Stimulated activated memory B cell treated with anti-CD40 and anti-IgM and Interleukin-4, amounts not matched to agents 10 μg/mL and 1 μg/mL and 100 μg/mL, for 72 hours (primary cell): ENCODE measurements around the gene LIPT2.
"Not testable (repeated sequence)": the region's sequence is repeated elsewhere in the genome, so short reads cannot be mapped to it uniquely, and the experiment has no call there.

Source experiments
- ATAC-seq: fragments of 150-1000 bp; cut with Tn5 transposase; 2 replicates; pipeline ENCODE4 v1.10.0; 2021
- H3K27ac Mint-ChIP-seq: one replicate; pipeline ENCODE4 v1.8.0; 2022; ENCODE audit warnings: mild to moderate bottlenecking, mixed read lengths
- H3K27me3 Mint-ChIP-seq: one replicate; pipeline ENCODE4 v1.8.0; 2022; ENCODE audit warnings: mixed read lengths
- H3K36me3 Mint-ChIP-seq: one replicate; pipeline ENCODE4 v1.8.0; 2022; ENCODE audit warnings: mixed read lengths
- H3K4me1 Mint-ChIP-seq: one replicate; pipeline ENCODE4 v1.8.0; 2022; ENCODE audit warnings: mixed read lengths
- H3K4me3 Mint-ChIP-seq: one replicate; pipeline ENCODE4 v1.8.0; 2022; ENCODE audit warnings: mild to moderate bottlenecking, moderate library complexity, mixed read lengths
- H3K9me3 Mint-ChIP-seq: one replicate; pipeline ENCODE4 v1.8.0; 2022; ENCODE audit warnings: mixed read lengths

Gene LIPT2

DNA sequence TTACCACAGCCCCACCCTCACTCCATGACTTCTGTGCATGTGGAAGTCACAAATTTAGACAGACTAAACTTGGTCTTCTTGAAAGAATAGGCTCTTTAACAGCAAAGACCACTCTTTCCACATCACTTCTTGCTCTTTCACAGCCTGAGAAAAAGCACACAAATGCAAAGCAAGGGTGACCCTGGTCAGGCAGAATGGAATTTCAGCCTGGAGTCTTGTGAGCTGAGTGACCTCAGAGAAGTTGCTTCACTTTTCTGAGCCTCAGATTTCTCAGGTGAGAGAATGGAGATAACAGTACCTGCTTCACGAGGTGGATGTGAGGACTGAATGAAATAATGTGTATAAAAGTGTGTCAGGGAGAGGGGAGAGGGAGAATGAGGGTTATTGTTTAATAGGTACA lies 26.8 kb upstream of the LIPT2 start:
- Mint-ChIP-seq H3K27me3 (peaks cover 19% of the 10 kb centered on the region), H3K27ac (no peak overlapping the region), H3K36me3 (no peaks in the 10 kb centered on the region), H3K4me1 (no peaks in the 10 kb centered on the region), H3K4me3 (no peak overlapping the region), H3K9me3 (peaks cover 6% of the 10 kb centered on the region)
- no peak for ATAC-seq

DNA sequence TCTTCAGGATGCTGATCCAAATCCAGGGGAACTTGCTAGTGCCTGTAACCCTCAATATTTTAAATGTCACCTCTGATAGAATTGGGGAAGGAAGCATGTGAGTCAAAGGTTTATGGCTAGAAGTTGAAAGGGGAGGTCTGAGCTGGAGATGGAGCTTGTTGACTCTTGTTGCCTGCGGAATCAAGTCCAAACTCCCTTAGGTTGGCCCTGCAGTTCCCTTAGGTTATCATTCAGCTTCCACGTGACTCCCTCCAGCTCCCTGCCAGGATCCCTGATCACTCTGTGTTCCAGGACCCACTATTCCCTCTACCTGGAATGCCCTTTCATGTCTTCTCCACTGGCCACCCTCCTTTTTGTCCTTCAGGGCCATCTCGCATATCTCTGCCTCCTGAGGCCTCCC lies 26.2 kb upstream of the LIPT2 start:
- H3K36me3 Mint-ChIP-seq, result no peaks in the 10 kb centered on the region
- no peak overlapping the region for H3K4me3 Mint-ChIP-seq
- H3K27me3 Mint-ChIP-seq, result peaks cover 19% of the 10 kb centered on the region
- no peak for ATAC-seq
- peaks cover 6% of the 10 kb centered on the region for H3K9me3 Mint-ChIP-seq
- no peak overlapping the region for H3K27ac Mint-ChIP-seq
- no peaks in the 10 kb centered on the region for H3K4me1 Mint-ChIP-seq

- H3K27me3 Mint-ChIP-seq, result peaks cover 30% of the 10 kb centered on the region
- H3K4me3 Mint-ChIP-seq, ATAC-seq, H3K36me3 Mint-ChIP-seq, H3K27ac Mint-ChIP-seq, H3K4me1 Mint-ChIP-seq: not testable (repeated sequence)
- peaks cover 12% of the 10 kb centered on the region for H3K9me3 Mint-ChIP-seq
Observed at GRCh38 chr11:74517592-74517991, 24.1 kb upstream of the LIPT2 start.

- Mint-ChIP-seq H3K36me3 (no peaks in the 10 kb centered on the region), H3K9me3 (peaks cover 5% of the 10 kb centered on the region), H3K4me3 (no peak overlapping the region), H3K27me3 (peaks cover 9% of the 10 kb centered on the region), H3K4me1 (no peaks in the 10 kb centered on the region), H3K27ac (no peak overlapping the region)
- ATAC-seq, result no peak
Observed at GRCh38 chr11:74507582-74507981, 14.1 kb upstream of the LIPT2 start.

DNA sequence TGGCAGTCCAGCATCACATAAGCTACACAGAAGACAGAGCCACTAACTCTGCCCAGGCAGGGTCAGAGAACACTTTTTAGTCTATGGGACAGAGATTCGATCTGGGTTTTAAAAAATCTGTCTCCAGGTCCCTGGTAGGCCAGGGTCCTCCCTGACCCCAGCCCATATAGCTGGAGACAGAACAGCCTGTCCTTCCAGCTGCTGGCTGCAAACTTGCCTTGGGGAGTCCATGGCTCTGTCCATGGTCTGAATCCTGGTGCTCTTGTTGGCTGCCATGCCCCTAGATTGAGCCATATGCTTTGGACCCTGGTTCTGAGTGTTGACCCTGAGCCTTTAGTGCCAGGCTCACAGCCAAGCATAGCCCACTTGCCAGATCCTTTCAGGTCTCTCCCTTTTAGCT lies 13.3 kb upstream of the LIPT2 start:
- no peaks in the 10 kb centered on the region for H3K4me1 Mint-ChIP-seq
- ATAC-seq, result no peak
- no peak overlapping the region for H3K4me3 Mint-ChIP-seq
- H3K9me3 Mint-ChIP-seq, result peaks cover under 1% of the 10 kb centered on the region
- peaks cover 9% of the 10 kb centered on the region for H3K27me3 Mint-ChIP-seq
- H3K27ac Mint-ChIP-seq, result no peak overlapping the region
- H3K36me3 Mint-ChIP-seq, result no peaks in the 10 kb centered on the region

DNA sequence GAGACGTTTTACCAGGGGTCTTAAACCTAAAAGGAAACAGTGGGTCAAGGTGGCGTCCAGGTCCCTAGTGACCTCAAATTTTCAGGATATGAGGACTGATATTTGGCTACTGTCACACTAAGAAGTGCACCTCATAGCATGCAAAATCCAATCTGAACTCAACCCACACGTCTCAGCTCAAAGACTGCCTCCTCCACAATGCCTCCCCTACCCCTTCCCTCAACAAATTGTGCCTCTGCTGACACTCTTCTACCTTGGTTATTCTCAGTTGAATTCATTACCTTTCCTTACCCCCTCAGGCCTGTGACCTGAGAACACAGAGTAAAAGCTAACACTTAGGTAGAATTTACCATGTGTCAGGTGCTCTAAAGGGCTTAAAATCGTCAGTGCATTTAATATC lies 12.4 kb upstream of the LIPT2 start:
- Mint-ChIP-seq H3K9me3 (peaks cover 2% of the 10 kb centered on the region), H3K27me3 (peaks cover under 1% of the 10 kb centered on the region), H3K36me3 (no peaks in the 10 kb centered on the region), H3K4me3 (no peak overlapping the region), H3K4me1 (no peaks in the 10 kb centered on the region), H3K27ac (no peak overlapping the region)
- ATAC-seq, result no peak

GRCh38 chr11:74504100-74504691 lies 10.7 kb upstream of the LIPT2 start:
- Mint-ChIP-seq H3K9me3 (peaks cover 2% of the 10 kb centered on the region), H3K36me3 (no peaks in the 10 kb centered on the region), H3K27me3 (no peaks in the 10 kb centered on the region), H3K4me1 (no peaks in the 10 kb centered on the region), H3K27ac (no peak overlapping the region), H3K4me3 (no peak overlapping the region)
- ATAC-seq, result no peak

- Mint-ChIP-seq H3K4me1 (peaks cover 18% of the 10 kb centered on the region), H3K27ac (no peak overlapping the region), H3K36me3 (peaks cover 23% of the 10 kb centered on the region), H3K27me3 (no peaks in the 10 kb centered on the region), H3K9me3 (no peaks in the 10 kb centered on the region), H3K4me3 (no peak overlapping the region)
- no peak for ATAC-seq
Observed at GRCh38 chr11:74494916-74495315, 1.4 kb upstream of the LIPT2 start.

DNA sequence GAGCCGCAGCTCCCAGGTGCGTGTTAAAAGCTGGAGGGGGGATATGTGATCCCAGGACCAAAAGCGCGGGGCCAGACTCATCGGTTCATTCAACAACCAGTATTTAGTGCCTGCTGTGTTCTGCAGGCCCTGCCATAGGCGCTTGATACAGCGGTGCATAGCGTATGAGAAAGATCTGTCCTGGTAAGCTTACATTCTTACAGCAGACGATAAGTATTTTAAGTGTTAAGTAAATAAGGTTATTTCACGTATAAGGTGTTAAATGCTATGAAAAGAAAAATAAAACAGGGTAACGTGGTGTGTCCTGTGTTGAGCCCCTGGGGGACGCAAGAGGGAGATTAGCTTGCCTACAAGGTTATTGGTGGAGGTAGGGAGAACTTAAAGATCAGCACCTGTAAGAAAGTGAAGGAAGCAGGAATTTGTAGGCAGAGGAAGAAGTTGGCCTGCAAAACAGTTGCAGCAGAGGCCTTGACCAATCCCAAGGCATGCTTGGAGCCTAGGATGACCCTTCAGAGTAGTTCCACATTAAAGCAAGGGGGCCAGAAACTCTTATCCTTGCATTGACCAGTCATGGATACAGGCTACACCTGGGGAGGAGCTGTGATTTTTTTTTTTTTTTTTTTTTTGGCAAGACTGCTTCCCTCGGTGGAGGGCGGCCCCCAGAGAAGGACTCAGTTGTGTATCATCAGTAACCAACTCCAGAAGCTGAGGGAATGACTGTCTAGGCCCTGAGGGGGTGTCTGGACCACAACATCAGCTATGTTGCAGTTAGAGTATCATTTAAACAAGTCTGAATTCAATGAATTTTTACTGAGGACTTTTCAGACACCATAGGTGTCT lies 487 bp upstream of the LIPT2 start:
- Mint-ChIP-seq H3K36me3 (peaks cover 23% of the 10 kb centered on the region), H3K27ac (peak overlapping the region; percentile 89), H3K27me3 (no peaks in the 10 kb centered on the region), H3K9me3 (no peaks in the 10 kb centered on the region), H3K4me3 (peak overlapping the region; percentile 69), H3K4me1 (peaks cover 18% of the 10 kb centered on the region)
- ATAC-seq, result no peak

- Mint-ChIP-seq H3K4me1 (peaks cover 18% of the 10 kb centered on the region), H3K9me3 (peaks cover 3% of the 10 kb centered on the region), H3K36me3 (peaks cover 17% of the 10 kb centered on the region), H3K4me3 (peak overlapping the region; percentile 61), H3K27me3 (no peaks in the 10 kb centered on the region), H3K27ac (no peak overlapping the region)
- ATAC-seq, result no peak
Observed at GRCh38 chr11:74492084-74492483, 1.4 kb downstream of the LIPT2 start.

DNA sequence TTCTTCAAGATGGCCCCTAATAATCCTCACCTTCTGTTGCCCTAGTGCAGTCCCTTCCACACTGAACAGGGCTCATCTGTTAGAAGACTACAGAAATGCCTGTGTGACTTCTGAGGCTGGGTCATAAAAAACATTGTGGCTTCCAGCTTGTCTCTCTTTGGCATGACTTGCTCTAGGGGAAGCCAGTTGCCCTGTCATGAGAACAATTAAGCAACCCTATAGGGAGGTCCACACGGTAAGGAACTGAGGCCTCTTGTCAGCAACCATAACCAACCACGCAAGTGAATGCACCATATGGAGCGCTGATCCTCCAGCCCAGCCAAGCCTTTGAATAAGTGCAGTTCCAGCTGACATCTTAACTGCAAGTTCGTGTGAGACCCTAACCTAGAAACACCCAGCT lies 2.6 kb downstream of the LIPT2 start:
- Mint-ChIP-seq H3K27ac (no peak overlapping the region), H3K36me3 (peaks cover 9% of the 10 kb centered on the region), H3K27me3 (no peaks in the 10 kb centered on the region), H3K4me3 (no peak overlapping the region), H3K9me3 (peaks cover 3% of the 10 kb centered on the region), H3K4me1 (peaks cover 18% of the 10 kb centered on the region)
- ATAC-seq, result no peak

DNA sequence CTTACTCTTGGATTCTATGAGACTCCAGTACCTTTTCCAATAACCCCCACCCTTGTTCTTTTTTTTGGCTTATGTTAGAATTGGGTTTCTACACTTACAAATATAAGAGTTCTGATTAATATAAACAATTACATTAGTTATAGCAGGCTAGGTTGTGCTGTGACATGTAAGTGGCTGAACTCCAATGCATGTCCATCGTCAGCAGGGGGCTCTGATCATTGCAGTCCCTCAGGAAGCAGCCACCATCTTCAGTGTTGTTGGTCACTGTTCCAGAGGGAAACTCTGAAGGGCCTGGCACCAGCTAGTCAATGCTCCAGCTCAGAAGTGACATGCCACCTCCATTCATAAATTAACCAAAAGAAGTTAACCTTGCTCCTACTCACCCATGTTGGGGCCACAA lies 5.6 kb downstream of the LIPT2 start:
- peaks cover 7% of the 10 kb centered on the region for H3K4me1 Mint-ChIP-seq
- H3K27me3 Mint-ChIP-seq, result no peaks in the 10 kb centered on the region
- H3K27ac Mint-ChIP-seq, result no peak overlapping the region
- H3K4me3 Mint-ChIP-seq, result no peak overlapping the region
- peaks cover 9% of the 10 kb centered on the region for H3K36me3 Mint-ChIP-seq
- no peak for ATAC-seq
- H3K9me3 Mint-ChIP-seq, result peaks cover 3% of the 10 kb centered on the region

- ATAC-seq, result no peak
- H3K4me1 Mint-ChIP-seq, result no peaks in the 10 kb centered on the region
- no peaks in the 10 kb centered on the region for H3K27me3 Mint-ChIP-seq
- H3K36me3 Mint-ChIP-seq, result no peaks in the 10 kb centered on the region
- H3K27ac Mint-ChIP-seq, result no peak overlapping the region
- H3K4me3 Mint-ChIP-seq, result no peak overlapping the region
- H3K9me3 Mint-ChIP-seq, result peaks cover 3% of the 10 kb centered on the region
Observed at GRCh38 chr11:74485868-74486267, 7.7 kb downstream of the LIPT2 start.

GRCh38 chr11:74480688-74481417 lies 12.7 kb downstream of the LIPT2 start:
- no peak overlapping the region for H3K27ac Mint-ChIP-seq
- H3K9me3 Mint-ChIP-seq, result no peaks in the 10 kb centered on the region
- H3K36me3 Mint-ChIP-seq, result no peaks in the 10 kb centered on the region
- no peak overlapping the region for H3K4me3 Mint-ChIP-seq
- no peak for ATAC-seq
- no peaks in the 10 kb centered on the region for H3K27me3 Mint-ChIP-seq
- no peaks in the 10 kb centered on the region for H3K4me1 Mint-ChIP-seq

- Mint-ChIP-seq H3K27ac (no peak overlapping the region), H3K4me1 (no peaks in the 10 kb centered on the region), H3K27me3 (no peaks in the 10 kb centered on the region), H3K9me3 (no peaks in the 10 kb centered on the region), H3K36me3 (no peaks in the 10 kb centered on the region), H3K4me3 (no peak overlapping the region)
- ATAC-seq, result no peak
Observed at GRCh38 chr11:74479732-74480123, 13.8 kb downstream of the LIPT2 start.
